ENCODE data around the gene PLCH1. TPM values are rescaled to one million over a fixed set of nuclear protein-coding genes. Genes with fewer than 3 reads are reported as not detected.

The PLCH1 gene
- total and polyA plus RNA-seq, 2 of the 8 experiments (the other 6 are each of a cell fraction or from before 2014, with no cell fraction given), result 5.8 to 17.2 TPM

GRCh38 chr3:155663467-155664212, 81.2 kb downstream of the PLCH1 start:
- CTCF ChIA-PET (ENCODE audit: partially characterized antibody), result interaction anchor here (0.7 to 1.7 kb wide), 4 partner anchors 11 to 38 kb away, joined by 3 to 5 read pairs (median 3); no protein-coding TSS in a partner anchor
- Histone ChIP-seq H3K9me3 (ENCODE audit: insufficient read depth in 2 of 2, low read depth in 1 of 2, low read length in 1 of 2) (no peaks in the 10 kb centered on the region), H3K23me2 (ENCODE audit: low read depth, low read length) (no peaks in the 10 kb centered on the region; the same call in 1 of the 2 replicates), H3K4me2 (ENCODE audit: insufficient read depth in 1 of 2, low read depth in 2 of 2, low read length in 2 of 2) (no peak overlapping the region), H3K27me3 (replicated peaks in 1 of 4; ENCODE audit: control insufficient read depth in 3 of 4, extremely low read depth in 1 of 4, insufficient read depth in 3 of 4, low read length in 3 of 4) (no peaks in the 10 kb centered on the region), H4K20me1 (replicated peaks in 1 of 2; ENCODE audit: control insufficient read depth in 1 of 2, insufficient read depth in 2 of 2, low read length in 2 of 2) (no peaks in the 10 kb centered on the region), H4K91ac (replicated peaks; ENCODE audit: insufficient read length, low read length) (no peak overlapping the region), H3K14ac (ENCODE audit: insufficient read length) (no peak overlapping the region), H4K5ac (ENCODE audit: insufficient read length, low read depth, low read length) (no peak overlapping the region), H2AFZ (ENCODE audit: low read length) (no peak overlapping the region), H3K4ac (replicated peaks; ENCODE audit: insufficient read length, low read depth, low read length) (no peak overlapping the region), H2BK15ac (ENCODE audit: low read length) (no peak overlapping the region), H3K79me1 (ENCODE audit: low read depth, low read length) (no peaks in the 10 kb centered on the region; the same call in 1 of the 2 replicates), H3K18ac (ENCODE audit: extremely low read depth, low read length) (no peak overlapping the region), H2BK20ac (ENCODE audit: low read length) (no peak overlapping the region), H3K36me3 (ENCODE audit: control insufficient read depth in 2 of 4, insufficient read depth in 4 of 4, low read length in 3 of 4) (no peaks in the 10 kb centered on the region), H3K9ac (replicated peaks in 1 of 4; ENCODE audit: extremely low read depth in 1 of 4, low read depth in 3 of 4, low read length in 3 of 4) (no peak overlapping the region), H2BK12ac (ENCODE audit: low read depth, low read length) (no peak overlapping the region), H3K79me2 (ENCODE audit: control insufficient read depth in 1 of 2, insufficient read depth in 2 of 2, low read length in 2 of 2) (no peaks in the 10 kb centered on the region), H3K4me1 (replicated peaks in 1 of 4; ENCODE audit: control insufficient read depth in 3 of 4, insufficient read depth in 4 of 4, low read length in 3 of 4) (peaks cover 0 to 8% (median 4%) of the 10 kb centered on the region in 4 experiments; a peak in 3 of 7 replicates), H3K23ac (ENCODE audit: insufficient read length) (no peak overlapping the region), H2AK5ac (ENCODE audit: low read depth, low read length) (no peak overlapping the region), H4K8ac (ENCODE audit: extremely low read depth, insufficient read depth, low read length) (no peak overlapping the region), H3K4me3 (ENCODE audit: extremely low read depth in 1 of 4, insufficient read depth in 2 of 4, low read depth in 3 of 4, low read length in 4 of 4) (no peak overlapping the region), H3K56ac (replicated peaks; ENCODE audit: insufficient read length, low read depth, low read length) (no peak overlapping the region), H2BK5ac (ENCODE audit: low read depth, low read length) (no peak overlapping the region), H3K27ac (ENCODE audit: low read depth, low read length) (no peak overlapping the region), H2BK120ac (replicated peaks; ENCODE audit: low read depth, low read length) (no peak overlapping the region)
- no peak for TF ChIP-seq POLR2AphosphoS5 (IDR thresholded peaks at IDR 0.05; ENCODE audit: low read depth, low read length)
- TF ChIP-seq SIN3A (conservative IDR thresholded peaks at IDR 0.05 in 1 of 2, IDR thresholded peaks at IDR 0.05 in 1 of 2; ENCODE audit: low read depth in 1 of 2, low read length in 2 of 2), result no peak
- no peak for TF ChIP-seq RBBP5 (IDR thresholded peaks at IDR 0.05; ENCODE audit: borderline replicate concordance, low read depth, low read length)
- POLR2A ChIA-PET (ENCODE audit: partially characterized antibody), result no interaction called here
- DNase-seq (ENCODE audit: low read depth in 1 of 2, low spot score in 2 of 2) (no peak), FAIRE-seq (no peak)
- 91% methylated on average over 3 of the region's 3 CpGs; no CpG with 5 or more reads in 1 of the 2 experiments for WGBS, 2 experiments (ENCODE audit: extremely low coverage in 1 of 2, insufficient coverage in 1 of 2, insufficient read length in 1 of 2, insufficient replicate concordance in 2 of 2, low coverage in 1 of 2, low lambda C conversion rate in 2 of 2, missing lambda C conversion rate in 1 of 2)

Measured in H1 (cell line).